H4 (cell line): ENCODE results near the gene DLGAP1. TPM values are rescaled to one million over a fixed set of nuclear protein-coding genes. Genes with fewer than 3 reads are reported as not detected.
"Not testable (repeated sequence)": the region's sequence is repeated elsewhere in the genome, so short reads cannot be mapped to it uniquely, and the experiment has no call there.

Experiments
- DNase-seq: peaks from one replicate; pipeline ENCODE4 v3.0.0-alpha.2; 2015; ENCODE audit warnings: low spot score
- total RNA-seq: library from RNA; depleted of rRNA; stranded (reverse); fragments of >200 nt; shearing (Covaris generic); gene quantifications from 2 replicates; pipeline ENCODE4 v1.2.3, GENCODE V29; 2014

The DLGAP1 gene
- total RNA-seq, 1 experiment from 2014 or later: not detected

GRCh38 chr18:3472121-3472520, 983.0 kb downstream of the DLGAP1 start:
- DNase-seq: not testable (repeated sequence)

- no peak for DNase-seq
These were observed 983.9 kb downstream of the DLGAP1 start for GRCh38 chr18:3471141-3471648.

GRCh38 chr18:3468833-3469232, 986.3 kb downstream of the DLGAP1 start:
- DNase-seq: no peak

- no peak for DNase-seq
These were observed 986.9 kb downstream of the DLGAP1 start for GRCh38 chr18:3468066-3468705.

GRCh38 chr18:3466872-3467271, 988.2 kb downstream of the DLGAP1 start:
- DNase-seq: no peak

- peak; percentile 44 for DNase-seq
These were observed 989.1 kb downstream of the DLGAP1 start for GRCh38 chr18:3466045-3466444.

GRCh38 chr18:3463051-3463450, 992.1 kb downstream of the DLGAP1 start:
- no peak for DNase-seq

GRCh38 chr18:3461704-3462103, 993.4 kb downstream of the DLGAP1 start:
- no peak for DNase-seq

GRCh38 chr18:3460823-3461398, 994.2 kb downstream of the DLGAP1 start:
- DNase-seq: no peak

GRCh38 chr18:3458952-3459853, 995.9 kb downstream of the DLGAP1 start:
- no peak for DNase-seq

GRCh38 chr18:3458378-3458777, 996.7 kb downstream of the DLGAP1 start:
- DNase-seq: peak; percentile 45

- no peak for DNase-seq
These were observed 997.8 kb downstream of the DLGAP1 start for GRCh38 chr18:3457261-3457724.

- DNase-seq: no peak
These were observed 998.4 kb downstream of the DLGAP1 start for GRCh38 chr18:3456686-3457069.

- no peak for DNase-seq
These were observed 999.0 kb downstream of the DLGAP1 start for GRCh38 chr18:3455907-3456685.

GRCh38 chr18:3455090-3455635, 999.9 kb downstream of the DLGAP1 start:
- no peak for DNase-seq

GRCh38 chr18:3454365-3455089, 1000.6 kb downstream of the DLGAP1 start:
- peak; percentile 65 for DNase-seq

GRCh38 chr18:3453540-3454364, 1001.4 kb downstream of the DLGAP1 start:
- DNase-seq: peak; percentile 85

GRCh38 chr18:3452750-3453539, 1002.2 kb downstream of the DLGAP1 start:
- DNase-seq: no peak
